B cell (primary cell): ENCODE data around the gene HPD. TPM values are rescaled to one million over a fixed set of nuclear protein-coding genes. Genes with fewer than 3 reads are reported as not detected.
A peak's percentile ranks its signal among the peaks of the same experiment; 100 is the strongest.

Experiments used
- ATAC-seq: fragments of 200-7000 bp; cut with Tn5 transposase; one replicate; pipeline ENCODE4 v1.10.0; 2021; ENCODE audit warnings: low read depth, mild to moderate bottlenecking, moderate number of reproducible peaks, moderate library complexity
- CTCF ChIA-PET: fragments of 350-600 bp; sonication (Branson Sonifier 250); formaldehyde crosslinking; loops from one replicate; lab custom pipeline; 2021; ENCODE audit warnings: antibody characterized with exemption, inconsistent platforms; lab: Charles Lee
- POLR2A ChIA-PET: fragments of 350-600 bp; sonication (Branson Sonifier 250); formaldehyde crosslinking; loops from one replicate; lab custom pipeline; 2021; ENCODE audit warnings: antibody characterized with exemption; lab: Charles Lee
- DNase-seq: peaks from one replicate; pipeline ENCODE4 v3.0.0; 2013
- H2AFZ ChIP-seq: 2 replicates; pipeline ENCODE4 v1.6.1; 2012; ENCODE audit warnings: mild to moderate bottlenecking, low read depth, low read length; ENCODE audit not compliant: insufficient read depth, poor library complexity, severe bottlenecking
- H3K27ac ChIP-seq, 2 donors: 1 replicate in 1 of 2; 2 replicates in 1 of 2; pipeline ENCODE4 v1.5.1; 2012 to 2013; ENCODE audit warnings: low read length in 2 of 2, mild to moderate bottlenecking in 2 of 2, moderate library complexity in 1 of 2
- H3K27me3 ChIP-seq, 4 experiments: fragments of 200-600 bp in 1 of 4; sonication (generic) in 1 of 4; replicated peaks in 1 of 4; 1 replicate in 2 of 4; 2 replicates in 2 of 4; pipeline versions ENCODE4 v1.6.1 to v1.7.0; 2013 to 2016; ENCODE audit warnings: low read length in 3 of 4, mild to moderate bottlenecking in 2 of 4, mixed read lengths in 1 of 4, moderate library complexity in 1 of 4; ENCODE audit not compliant: insufficient read depth in 4 of 4, control insufficient read depth in 3 of 4; ENCODE audit errors: control extremely low read depth in 1 of 4
- H3K36me3 ChIP-seq, 2 experiments: replicated peaks in 1 of 2; 1 replicate in 1 of 2; 2 replicates in 1 of 2; pipeline versions ENCODE4 v1.6.1 to v1.7.1; 2013; ENCODE audit warnings: low read length in 1 of 2; ENCODE audit not compliant: insufficient read depth in 2 of 2, control insufficient read depth in 1 of 2; ENCODE audit errors: control extremely low read depth in 1 of 2, extremely low read depth in 1 of 2
- H3K4me1 ChIP-seq, 2 donors: fragments of 200-600 bp in 1 of 2; sonication (generic) in 1 of 2; 1 replicate in 1 of 2; 2 replicates in 1 of 2; pipeline versions ENCODE4 v1.5.1 to v1.6.1; 2013 to 2017; ENCODE audit warnings: low read length in 2 of 2; ENCODE audit not compliant: control insufficient read depth in 2 of 2, insufficient read depth in 2 of 2
- H3K4me2 ChIP-seq: replicated peaks from 2 replicates; pipeline ENCODE3; 2012; ENCODE audit warnings: mild to moderate bottlenecking, low read depth, low read length; ENCODE audit not compliant: poor library complexity, severe bottlenecking
- H3K4me3 ChIP-seq, 5 experiments: fragments of 200-600 bp in 1 of 5; sonication (generic) in 1 of 5; 1 replicate in 3 of 5; 2 replicates in 2 of 5; pipeline versions ENCODE4 v1.5.1 to v1.7.0; 2011 to 2016; ENCODE audit warnings: low read length in 4 of 5, mild to moderate bottlenecking in 4 of 5, low read depth in 2 of 5, control low read depth in 1 of 5, moderate library complexity in 1 of 5; ENCODE audit not compliant: insufficient read depth in 1 of 5; ENCODE audit errors: control extremely low read depth in 1 of 5, extremely low read depth in 1 of 5
- H3K79me2 ChIP-seq: fragments of 200-600 bp; sonication (generic); one replicate; pipeline ENCODE4 v1.6.0; 2016; ENCODE audit warnings: low read length; ENCODE audit not compliant: control insufficient read depth, insufficient read depth
- H3K9ac ChIP-seq: fragments of 200-600 bp; sonication (generic); 2 replicates; pipeline ENCODE4 v1.6.1; 2017; ENCODE audit warnings: mild to moderate bottlenecking, low read length, moderate library complexity
- H3K9me3 ChIP-seq, 3 donors: one replicate each; pipeline versions ENCODE4 v1.6.1 to v1.7.1; 2013; ENCODE audit warnings: low read length in 2 of 3; ENCODE audit not compliant: control insufficient read depth in 2 of 3, insufficient read depth in 1 of 3; ENCODE audit errors: control extremely low read depth in 1 of 3
- H4K20me1 ChIP-seq: 2 replicates; pipeline ENCODE4 v1.6.0; 2012; ENCODE audit warnings: mild to moderate bottlenecking, low read length; ENCODE audit not compliant: insufficient read depth, control insufficient read depth, poor library complexity, severe bottlenecking
- H3K27ac Mint-ChIP-seq: one replicate; pipeline ENCODE4 v1.8.0; 2021; ENCODE audit warnings: mixed read lengths
- H3K27me3 Mint-ChIP-seq: one replicate; pipeline ENCODE4 v1.8.0; 2021; ENCODE audit warnings: mixed read lengths
- H3K4me1 Mint-ChIP-seq: one replicate; pipeline ENCODE4 v1.8.0; 2021; ENCODE audit warnings: mixed read lengths
- H3K4me3 Mint-ChIP-seq: one replicate; pipeline ENCODE4 v1.8.0; 2021; ENCODE audit warnings: mixed read lengths
- H3K9me3 Mint-ChIP-seq: one replicate; pipeline ENCODE4 v1.8.0; 2022; ENCODE audit warnings: mixed read lengths; ENCODE audit not compliant: insufficient read depth
- EZH2 ChIP-seq: IDR thresholded peaks from 2 replicates; pipeline ENCODE4 v1.6.1; 2012; ENCODE audit warnings: borderline replicate concordance, low read depth, mild to moderate bottlenecking, moderate library complexity, low read length; ENCODE audit not compliant: insufficient read depth, poor library complexity, severe bottlenecking
- WGBS: methylation state at CpG from one replicate; pipeline ENCODE4 v1.1.5; 2013; ENCODE audit warnings: missing lambda C conversion rate; ENCODE audit not compliant: insufficient coverage; 5-methylcytosine and 5-hydroxymethylcytosine counted together
- intact Hi-C: fragments of 100-400 bp; cut with micrococcal nuclease; formaldehyde crosslinking; loops from one replicate; pipeline ENCODE4 v1.10.0; 2022
- polyA plus RNA-seq: library from polyadenylated mRNA; depleted of rRNA; stranded (reverse); fragments of >200 nt; gene quantifications from 2 replicates; pipeline ENCODE4 v1.2.3, GENCODE V29; 2012
- total RNA-seq, 2 donors: library from RNA; stranded (reverse); fragments of 120-200 nt in 1 of 2; gene quantifications; 1 replicate in 1 of 2; 2 replicates in 1 of 2; pipeline versions ENCODE4 v1.2.3 to v1.2.4, GENCODE V29; 2013 to 2022
- TF ChIP-seq, protein P1 (sequence below): fragments of 200-600 bp; IDR thresholded peaks from one replicate; pipeline ENCODE4 v1.8.0; 2022; ENCODE audit warnings: antibody characterized with exemption, mild to moderate bottlenecking

The HPD gene
- total and polyA plus RNA-seq, 2 donors (not counting 1 experiment from before 2014, with no cell fraction given) = not detected

- POLR2A ChIA-PET = interaction anchor here (0.6 to 1.5 kb wide), 8 partner anchors 47 to 243 kb away, joined by 3 to 8 read pairs (median 3); no protein-coding TSS in a partner anchor
- Mint-ChIP-seq H3K4me3 (peak within 1 kb of the TSS; percentile 99), H3K4me1 (peaks cover 32% of the 10 kb centered on the region), H3K27ac (peak within 1 kb of the TSS; percentile 99), H3K9me3 (no peaks in the 10 kb centered on the region), H3K27me3 (no peaks in the 10 kb centered on the region)
- intact Hi-C loops = loop anchor here (1.0 to 5.0 kb wide), 8 partner anchors 30 to 1201 kb away; partner anchors contain the start of genes ANAPC5, CFAP251, MLEC and MLXIP
- Histone ChIP-seq H3K9ac (peak within 1 kb of the TSS; percentile 80), H3K4me2 (peak within 1 kb of the TSS; percentile 83), H3K36me3 (peaks cover 0 to 5% of the 10 kb centered on the region in 2 experiments), H3K79me2 (peaks cover 29% of the 10 kb centered on the region), H3K9me3 (peaks cover 0 to 3% (median 0%) of the 10 kb centered on the region in 3 donors), H4K20me1 (peaks cover 3% of the 10 kb centered on the region), H2AFZ (peak within 1 kb of the TSS; percentile 84), H3K4me3 (peak within 1 kb of the TSS; percentile 70 to 92 (median 78)), H3K27me3 (peaks cover 0 to 5% (median 0%) of the 10 kb centered on the region in 4 experiments), H3K27ac (peak within 1 kb of the TSS; percentile 86 to 95), H3K4me1 (peaks cover 15 to 19% of the 10 kb centered on the region in 2 donors)
- CTCF ChIA-PET = interaction anchor here (0.6 to 3.5 kb wide), 13 partner anchors 9 to 193 kb away, joined by 3 to 42 read pairs (median 4); partner anchors contain the start of gene RHOF
- peak; percentile 98 for DNase-seq
- peak; percentile 96 for ATAC-seq
- WGBS = under 1% methylated on average over 66 of the region's 67 CpGs
- TF ChIP-seq, protein P1, sequence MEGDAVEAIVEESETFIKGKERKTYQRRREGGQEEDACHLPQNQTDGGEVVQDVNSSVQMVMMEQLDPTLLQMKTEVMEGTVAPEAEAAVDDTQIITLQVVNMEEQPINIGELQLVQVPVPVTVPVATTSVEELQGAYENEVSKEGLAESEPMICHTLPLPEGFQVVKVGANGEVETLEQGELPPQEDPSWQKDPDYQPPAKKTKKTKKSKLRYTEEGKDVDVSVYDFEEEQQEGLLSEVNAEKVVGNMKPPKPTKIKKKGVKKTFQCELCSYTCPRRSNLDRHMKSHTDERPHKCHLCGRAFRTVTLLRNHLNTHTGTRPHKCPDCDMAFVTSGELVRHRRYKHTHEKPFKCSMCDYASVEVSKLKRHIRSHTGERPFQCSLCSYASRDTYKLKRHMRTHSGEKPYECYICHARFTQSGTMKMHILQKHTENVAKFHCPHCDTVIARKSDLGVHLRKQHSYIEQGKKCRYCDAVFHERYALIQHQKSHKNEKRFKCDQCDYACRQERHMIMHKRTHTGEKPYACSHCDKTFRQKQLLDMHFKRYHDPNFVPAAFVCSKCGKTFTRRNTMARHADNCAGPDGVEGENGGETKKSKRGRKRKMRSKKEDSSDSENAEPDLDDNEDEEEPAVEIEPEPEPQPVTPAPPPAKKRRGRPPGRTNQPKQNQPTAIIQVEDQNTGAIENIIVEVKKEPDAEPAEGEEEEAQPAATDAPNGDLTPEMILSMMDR = peak; percentile 68
- no peak for TF ChIP-seq EZH2
Measured at GRCh38 chr12:121888478-121889273, 30.0 kb upstream of the HPD start, which contains the start of gene PSMD9. Gene PSMD9 (plus strand): TSS chr12:121888790. CDS start chr12:121888857, 67 bp downstream.
